ENCODE results near the gene EMILIN3. TPM values are rescaled to one million over a fixed set of nuclear protein-coding genes. Genes with fewer than 3 reads are reported as not detected.

The EMILIN3 gene
- total RNA-seq, 2 experiments from 2014 or later: not detected

- POLR2A ChIA-PET: no interaction called here
- no TSS peak for BruUV-seq (replicated peaks)
- intact Hi-C loops (cut with micrococcal nuclease; ENCODE audit: unreplicated experiment): no loop called here
Measured at GRCh38 chr20:41382791-41383305, 16.2 kb upstream of the EMILIN3 start.

GRCh38 chr20:41380551-41381193, 14.1 kb upstream of the EMILIN3 start:
- no peaks in the 10 kb centered on the region for H3K36me3 ChIP-seq (ENCODE audit: insufficient read depth, low read length)
- POLR2A ChIA-PET: no interaction called here

More at GRCh38 chr20:41382791-41383305, 16.2 kb upstream of the EMILIN3 start:
- no peaks in the 10 kb centered on the region for H3K9me2 ChIP-seq (ENCODE audit: insufficient read depth, low read length)
- no peak overlapping the region for H3K27ac ChIP-seq (ENCODE audit: low read depth, low read length, poor library complexity, severe bottlenecking)
- H2AFZ ChIP-seq (ENCODE audit: low read length): no peak overlapping the region
- CTCF ChIA-PET (ENCODE audit: unreplicated experiment): no interaction called here
- H3K4me1 ChIP-seq (ENCODE audit: insufficient read depth, low read length, poor library complexity, severe bottlenecking): no peaks in the 10 kb centered on the region
- DNase-seq (ENCODE audit: low spot score): no peak
- H3K4me2 ChIP-seq (ENCODE audit: low read length): no peak overlapping the region
- H3K79me2 ChIP-seq (ENCODE audit: insufficient read depth, low read depth, low read length): no peaks in the 10 kb centered on the region
- no peak for TF ChIP-seq EZH2phosphoT487 (IDR thresholded peaks at IDR 0.05; ENCODE audit: borderline replicate concordance, low read depth, low read length)
- TF ChIP-seq CTCF (conservative IDR thresholded peaks at IDR 0.05; ENCODE audit: low read length): no peak
- no peak overlapping the region for H3K4me3 ChIP-seq (ENCODE audit: low read depth, low read length, poor library complexity, severe bottlenecking)
- no peaks in the 10 kb centered on the region for H3K9me3 ChIP-seq (ENCODE audit: low read length)
- H4K20me1 ChIP-seq (ENCODE audit: insufficient read depth, low read length): no peaks in the 10 kb centered on the region
- H3K36me3 ChIP-seq (ENCODE audit: insufficient read depth, low read length): no peaks in the 10 kb centered on the region

More at GRCh38 chr20:41380551-41381193, 14.1 kb upstream of the EMILIN3 start:
- no peak overlapping the region for H3K4me2 ChIP-seq (ENCODE audit: low read length)
- no peaks in the 10 kb centered on the region for H3K79me2 ChIP-seq (ENCODE audit: insufficient read depth, low read depth, low read length)
- H3K9me3 ChIP-seq (ENCODE audit: low read length): no peaks in the 10 kb centered on the region
- H4K20me1 ChIP-seq (ENCODE audit: insufficient read depth, low read length): no peaks in the 10 kb centered on the region
- no peak overlapping the region for H3K4me3 ChIP-seq (ENCODE audit: low read depth, low read length, poor library complexity, severe bottlenecking)
- intact Hi-C loops (cut with micrococcal nuclease; ENCODE audit: unreplicated experiment): no loop called here
- no peak overlapping the region for H2AFZ ChIP-seq (ENCODE audit: low read length)
- BruUV-seq (replicated peaks): no TSS peak
- DNase-seq (ENCODE audit: low spot score): no peak
- H3K27ac ChIP-seq (ENCODE audit: low read depth, low read length, poor library complexity, severe bottlenecking): no peak overlapping the region
- H3K9me2 ChIP-seq (ENCODE audit: insufficient read depth, low read length): no peaks in the 10 kb centered on the region
- CTCF ChIA-PET (ENCODE audit: unreplicated experiment): no interaction called here
- H3K4me1 ChIP-seq (ENCODE audit: insufficient read depth, low read length, poor library complexity, severe bottlenecking): no peaks in the 10 kb centered on the region
- no peak for TF ChIP-seq EZH2phosphoT487 (IDR thresholded peaks at IDR 0.05; ENCODE audit: borderline replicate concordance, low read depth, low read length)
- no peak for TF ChIP-seq CTCF (conservative IDR thresholded peaks at IDR 0.05; ENCODE audit: low read length)
